Activated CD4-positive, CD25-positive, alpha-beta regulatory T cell treated with anti-CD3 and anti-CD28 coated beads, Interleukin-2, amount 50 U/mL, for 16 hours (primary cell): ENCODE measurements around the gene ALG6.
"Not testable (repeated sequence)": the region's sequence is repeated elsewhere in the genome, so short reads cannot be mapped to it uniquely, and the experiment has no call there.

ENCODE experiments used
- DNase-seq: peaks from one replicate; pipeline ENCODE4 v3.0.0-alpha.2; 2020; ENCODE audit warnings: low read depth, low spot score

Gene ALG6

DNA sequence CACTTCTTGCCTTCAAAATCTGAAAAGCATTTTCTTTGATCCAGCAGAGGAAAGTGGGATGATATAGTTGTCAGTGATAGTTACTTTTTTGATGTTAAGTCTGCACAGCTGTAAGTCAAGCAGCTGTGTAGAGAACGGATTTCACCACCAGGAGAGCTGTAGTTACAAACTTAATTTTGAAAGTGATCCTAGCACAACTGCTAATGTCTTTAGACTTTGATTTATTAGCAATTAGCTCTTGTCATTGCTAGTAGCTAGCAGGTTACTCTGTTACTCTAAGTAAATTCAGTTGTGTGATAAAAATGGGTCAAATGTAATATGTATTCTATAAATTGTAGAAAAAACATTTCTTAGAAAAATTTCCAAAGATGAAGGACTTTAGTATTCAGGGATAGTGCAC is 46.0 kb downstream of the ALG6 start:
- no peak for DNase-seq

GRCh38 chr1:63414691-63415365 is 47.4 kb downstream of the ALG6 start:
- no peak for DNase-seq

GRCh38 chr1:63418101-63418500 is 50.7 kb downstream of the ALG6 start:
- DNase-seq: no peak

GRCh38 chr1:63420746-63421145 is 53.3 kb downstream of the ALG6 start:
- DNase-seq: not testable (repeated sequence)

DNA sequence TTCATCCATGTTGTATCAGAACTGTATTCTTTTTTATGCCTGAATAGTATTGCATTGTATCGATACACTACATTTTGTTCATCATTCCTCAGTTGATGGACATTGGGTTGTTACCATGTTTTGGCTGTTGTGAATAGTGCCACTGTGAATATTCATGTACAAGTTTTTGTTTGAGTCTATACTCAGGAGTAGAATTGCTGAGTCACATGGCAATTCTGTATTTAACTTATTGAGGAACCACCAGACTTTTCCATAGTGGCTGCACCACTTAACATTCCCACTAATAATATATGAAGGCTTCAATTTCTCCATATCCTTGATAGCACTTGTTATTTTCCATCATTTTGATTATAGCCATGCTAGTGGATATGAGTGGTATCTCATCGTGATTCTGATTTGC is 56.2 kb downstream of the ALG6 start:
- no peak for DNase-seq

GRCh38 chr1:63428815-63429214 is 61.4 kb downstream of the ALG6 start:
- DNase-seq: no peak

DNA sequence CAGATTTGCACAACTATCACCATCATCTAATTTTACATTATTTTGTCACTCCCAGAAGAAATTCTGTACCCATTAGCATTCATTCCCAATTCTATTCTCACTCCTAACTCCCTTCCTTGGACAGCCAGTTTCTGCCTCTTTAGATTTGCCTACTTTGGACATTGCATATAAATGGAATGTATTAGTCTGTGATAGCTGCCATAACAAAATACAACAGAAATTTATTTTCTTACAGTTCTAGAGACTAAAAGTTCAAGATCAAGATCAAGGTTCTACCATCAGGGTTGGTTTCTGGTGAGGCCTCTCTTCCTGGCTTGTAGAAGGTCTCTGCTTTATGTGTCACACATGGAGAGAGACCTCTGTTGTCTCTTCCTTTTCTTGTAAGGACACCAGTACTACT is 61.9 kb downstream of the ALG6 start:
- no peak for DNase-seq

DNA sequence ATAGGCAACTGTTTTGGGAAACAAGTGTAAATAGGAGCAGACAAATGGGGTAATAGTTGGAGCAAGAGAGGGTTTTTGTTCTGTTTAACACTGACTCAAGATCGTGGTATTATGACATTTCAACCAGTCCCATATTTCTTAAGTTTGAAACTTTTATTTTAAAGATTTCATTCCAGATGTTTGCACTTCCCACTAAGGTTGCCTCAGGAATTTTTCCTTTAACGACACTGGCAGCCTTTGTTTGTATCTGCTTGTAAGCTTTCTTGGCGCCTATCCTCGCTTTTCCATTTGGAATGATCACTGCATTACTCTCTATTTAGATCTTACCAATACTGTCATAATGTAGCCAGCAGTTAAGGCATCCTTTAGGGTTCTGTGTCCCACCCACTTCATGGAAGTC is 67.7 kb downstream of the ALG6 start:
- no peak for DNase-seq

DNA sequence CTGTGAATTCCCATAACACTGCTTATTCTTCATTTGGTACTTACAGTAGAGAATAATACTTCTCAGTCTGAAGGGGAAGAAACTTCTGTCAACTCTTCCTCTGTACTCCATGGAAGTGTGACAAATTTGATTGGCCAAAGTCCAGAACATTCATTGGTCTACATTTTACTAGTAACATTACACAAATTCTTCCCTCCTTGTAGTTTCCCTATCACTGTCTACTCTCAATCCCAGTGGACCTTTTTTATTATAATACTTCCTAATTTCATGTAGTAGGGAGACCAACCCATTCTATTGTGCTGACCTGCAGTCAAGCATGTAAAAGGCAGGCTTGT is 74.7 kb downstream of the ALG6 start:
- no peak for DNase-seq

- no peak for DNase-seq
Measured at GRCh38 chr1:63448731-63449246, 81.4 kb downstream of the ALG6 start.

- no peak for DNase-seq
Measured at GRCh38 chr1:63450416-63450815, 83.0 kb downstream of the ALG6 start.

DNA sequence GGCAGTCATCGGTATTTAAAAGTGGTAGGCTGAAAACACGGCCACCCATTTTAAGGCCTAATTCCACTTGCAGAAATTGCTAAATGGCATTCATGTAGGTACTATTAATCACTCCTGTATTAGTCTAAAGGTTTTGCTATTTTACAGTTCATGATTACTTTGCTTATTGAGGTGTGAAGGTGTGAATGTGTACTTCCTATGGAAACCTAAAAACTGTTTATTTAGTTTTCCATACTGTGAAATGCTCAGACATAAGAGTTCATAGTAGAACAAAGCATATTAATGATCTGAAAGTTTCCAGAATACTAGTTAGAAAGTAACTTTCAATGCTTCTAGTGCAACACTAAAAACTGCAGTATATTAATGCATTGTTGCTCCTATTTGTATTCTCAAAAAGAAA is 85.8 kb downstream of the ALG6 start:
- DNase-seq: no peak

DNA sequence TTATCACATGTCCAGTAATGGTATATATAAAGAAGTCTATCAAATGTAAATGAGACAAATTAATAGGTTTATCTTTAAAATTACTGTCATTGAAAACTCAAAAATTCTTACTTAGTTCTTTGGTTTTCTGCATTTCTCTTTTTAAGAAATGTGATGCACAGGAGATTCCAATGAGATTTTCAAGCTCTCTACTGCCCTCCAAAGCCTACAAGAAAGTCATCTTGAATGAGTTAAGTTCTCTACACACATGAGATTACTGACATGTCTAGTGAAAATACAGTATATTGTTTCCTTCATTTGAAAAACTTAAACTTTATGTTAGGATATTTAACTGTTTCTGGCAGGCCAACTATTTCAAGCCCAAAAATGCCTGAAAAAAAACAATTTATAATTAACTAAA is 86.8 kb downstream of the ALG6 start:
- DNase-seq: no peak

- no peak for DNase-seq
Measured at GRCh38 chr1:63458750-63459149, 91.3 kb downstream of the ALG6 start.

DNA sequence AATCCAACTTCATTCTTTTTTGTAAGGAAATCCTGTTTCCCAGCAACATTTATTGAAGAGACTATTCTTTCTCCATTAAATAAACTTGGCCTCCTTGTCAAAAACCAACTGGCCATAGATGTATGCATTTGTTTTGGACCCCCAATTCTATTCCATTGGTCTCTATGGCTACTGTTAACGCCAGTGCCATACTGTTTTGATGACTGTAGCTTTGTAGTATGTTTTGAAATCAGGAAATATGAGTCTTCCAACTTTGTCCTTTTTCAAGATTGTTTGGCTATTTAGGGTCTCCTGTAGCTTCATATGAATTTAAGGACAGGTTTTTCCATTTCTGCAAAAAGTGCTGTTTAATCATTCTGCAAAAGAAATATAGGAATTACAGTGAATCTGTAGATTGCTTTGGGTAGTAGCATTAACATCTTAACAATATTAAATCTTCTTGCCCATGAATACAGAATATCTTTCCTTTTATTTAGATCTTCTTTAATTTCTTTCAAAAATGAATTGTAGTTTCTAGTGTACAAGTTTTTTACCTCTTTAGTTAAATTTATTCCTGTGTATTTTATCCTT is 94.3 kb downstream of the ALG6 start:
- DNase-seq: no peak

DNA sequence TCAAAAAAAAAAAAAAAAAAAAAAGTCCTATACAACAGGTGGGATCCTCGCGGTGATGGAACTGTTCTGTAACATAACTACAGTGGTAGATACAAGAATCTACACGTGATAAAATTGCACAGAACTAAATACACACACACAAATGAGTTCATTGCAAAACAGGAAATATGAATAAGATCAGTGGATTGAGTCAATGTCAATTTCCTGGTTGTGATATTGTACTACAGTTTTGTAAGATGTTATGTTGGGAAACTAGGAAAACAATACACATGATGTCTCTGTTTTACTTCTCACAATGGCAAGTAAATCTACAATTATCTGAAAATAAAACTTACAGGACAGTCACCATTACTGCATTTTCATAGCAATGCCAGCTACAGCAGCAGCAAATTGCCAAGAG is 95.8 kb downstream of the ALG6 start:
- no peak for DNase-seq

DNA sequence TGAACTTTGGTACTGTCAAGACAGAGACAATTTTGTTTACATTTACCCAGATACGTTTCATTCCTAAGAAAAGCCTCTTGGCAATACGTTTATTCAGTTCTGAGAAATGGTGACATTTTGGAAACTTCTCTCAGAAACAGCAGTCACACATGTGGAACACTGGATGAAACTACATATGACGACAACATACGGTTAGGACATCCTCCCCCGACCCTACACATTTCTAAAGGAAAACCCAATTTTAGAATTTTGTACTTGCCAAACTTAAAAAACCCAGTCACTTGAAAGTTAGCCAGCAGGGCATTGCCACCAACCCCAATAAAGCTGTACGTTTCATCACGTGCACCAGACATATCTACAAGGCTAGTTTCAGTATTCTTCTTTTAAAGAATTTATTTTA is 98.8 kb downstream of the ALG6 start:
- DNase-seq: no peak

- no peak for DNase-seq
Measured at GRCh38 chr1:63466759-63467158, 99.3 kb downstream of the ALG6 start.

DNA sequence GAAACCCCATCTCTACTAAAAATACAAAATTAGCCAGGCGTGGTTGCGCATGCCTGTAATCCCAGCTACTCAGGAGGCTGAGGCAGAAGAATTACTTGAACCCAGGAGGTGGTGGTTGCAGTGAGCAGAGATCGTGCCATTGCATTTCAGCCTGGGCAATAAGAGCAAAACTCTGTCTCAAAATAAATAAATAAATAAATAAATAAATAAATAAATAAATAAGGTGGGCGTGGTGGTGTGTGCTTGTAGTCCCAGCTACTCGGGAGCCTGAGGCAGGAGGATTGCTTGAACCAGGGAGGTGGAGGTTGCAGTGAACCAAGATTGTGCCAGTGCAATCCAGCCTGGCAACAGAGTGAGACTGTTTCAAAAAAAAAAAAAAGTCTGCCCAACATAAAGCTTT is 101.3 kb downstream of the ALG6 start:
- not testable (repeated sequence) for DNase-seq

DNA sequence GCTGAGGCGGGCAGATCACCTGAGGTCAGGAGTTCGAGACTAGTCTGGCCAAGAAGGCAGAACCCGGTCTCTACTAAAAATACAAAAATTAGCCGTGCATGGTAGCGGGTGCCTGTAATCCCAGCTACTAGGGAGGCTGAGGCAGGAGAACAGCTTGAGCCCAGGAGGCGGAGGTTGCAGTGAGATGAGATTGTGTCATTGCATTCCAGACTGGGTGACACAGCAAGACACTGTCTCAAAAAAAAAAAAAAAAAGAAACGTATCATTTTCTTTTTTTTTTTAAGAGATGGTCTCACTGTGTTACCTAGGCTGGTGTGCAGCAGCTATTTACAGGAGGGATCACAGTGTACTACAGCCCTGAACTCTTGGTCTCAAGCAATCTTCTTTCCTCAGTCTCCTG is 108.3 kb downstream of the ALG6 start:
- no peak for DNase-seq

DNA sequence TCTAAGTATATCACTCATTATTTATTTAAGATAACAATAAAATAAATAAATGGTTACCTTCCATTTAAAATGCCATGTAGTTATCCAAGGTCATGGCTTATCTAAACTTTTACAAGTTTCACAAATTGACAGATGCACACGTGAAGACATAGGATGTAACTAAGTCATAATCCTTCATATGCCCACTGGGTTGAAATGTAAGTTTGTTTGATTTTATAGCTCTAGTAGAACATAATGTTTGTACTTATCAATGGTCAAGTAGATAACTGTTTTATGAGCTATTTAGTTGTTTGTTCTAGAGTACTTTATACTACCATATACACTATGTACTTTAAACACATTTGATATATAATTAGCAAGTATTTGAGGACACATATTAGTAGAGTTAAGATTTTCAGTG is 112.6 kb downstream of the ALG6 start:
- DNase-seq: no peak

- no peak for DNase-seq
Measured at GRCh38 chr1:63486629-63487028, 119.2 kb downstream of the ALG6 start.

DNA sequence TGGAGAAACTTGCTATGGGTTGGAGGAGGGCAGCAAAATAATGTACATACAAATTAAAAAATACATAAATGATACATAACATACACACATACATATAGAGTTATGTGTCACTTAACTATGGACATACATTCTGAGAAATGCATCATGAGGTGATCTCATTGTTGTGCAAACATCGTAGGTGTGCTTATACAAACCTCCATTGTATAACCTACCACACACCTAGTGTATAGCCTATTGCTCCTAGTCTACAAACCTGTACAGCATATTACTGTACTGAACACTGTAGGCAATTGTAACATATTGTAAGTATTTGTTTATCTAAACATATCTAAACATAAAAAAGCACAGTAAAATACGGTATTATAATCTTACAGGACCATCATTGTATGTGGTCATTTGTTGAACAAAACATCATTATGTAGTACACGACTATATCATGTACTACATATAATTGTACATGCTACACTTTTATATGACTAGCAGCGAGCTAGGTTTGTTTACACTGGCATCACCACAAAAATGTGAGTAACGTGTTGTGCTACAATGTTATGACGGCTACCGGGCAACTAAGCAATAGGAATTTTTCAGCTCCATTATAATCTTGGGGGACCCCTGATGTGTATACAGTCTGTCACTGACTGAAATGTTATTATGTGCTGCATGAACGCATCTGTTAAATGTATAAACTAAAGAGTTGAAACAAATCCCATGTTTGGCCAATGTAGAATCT is 120.1 kb downstream of the ALG6 start:
- no peak for DNase-seq
